Measurements from ENCODE around the gene FAM204A. TPM values are rescaled to one million over a fixed set of nuclear protein-coding genes. Genes with fewer than 3 reads are reported as not detected.
A peak's percentile ranks its signal among the peaks of the same experiment; 100 is the strongest.

Gene FAM204A
- total RNA-seq, 2 experiments from 2014 or later, result 63.5 to 64.8 TPM

- H3K27ac Mint-ChIP-seq, result no peak overlapping the region
- no peak for DNase-seq
- H3K4me1 Mint-ChIP-seq (ENCODE audit: low read depth), result no peaks in the 10 kb centered on the region
- intact Hi-C loops (cut with micrococcal nuclease), result no loop called here
- ChIA-PET POLR2A (no interaction called here), CTCF (no interaction called here)
- H3K9me3 Mint-ChIP-seq, result no peaks in the 10 kb centered on the region
- H3K4me3 Mint-ChIP-seq, result no peak overlapping the region
- H3K36me3 Mint-ChIP-seq, result no peaks in the 10 kb centered on the region
- peaks cover 23% of the 10 kb centered on the region for H3K27me3 Mint-ChIP-seq
These were observed 13.1 kb upstream of the FAM204A start for GRCh38 chr10:118355234-118355633.

DNA sequence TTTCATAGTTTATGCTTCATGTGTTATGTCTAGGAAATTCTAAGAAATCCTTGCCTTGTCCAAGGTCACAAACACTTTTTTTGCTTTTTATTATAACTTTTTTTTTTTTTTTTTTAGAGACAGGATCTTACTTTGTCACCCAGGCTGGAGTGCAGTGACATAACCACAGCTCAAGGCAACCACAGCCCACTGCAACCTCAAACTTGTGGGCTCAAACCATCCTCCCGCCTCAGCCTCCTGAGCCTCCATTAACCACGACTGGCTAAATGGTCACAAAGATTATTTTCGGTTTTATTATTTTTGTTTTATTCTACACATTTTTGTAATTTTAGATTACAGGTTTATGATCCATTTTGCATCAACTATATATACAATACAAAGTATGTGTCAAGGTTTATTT, 7.1 kb upstream of the FAM204A start:
- H3K4me3 Mint-ChIP-seq, result no peak overlapping the region
- no peak for DNase-seq
- H3K36me3 Mint-ChIP-seq, result no peaks in the 10 kb centered on the region
- POLR2A ChIA-PET, result no interaction called here
- no peaks in the 10 kb centered on the region for H3K4me1 Mint-ChIP-seq (ENCODE audit: low read depth)
- peaks cover 6% of the 10 kb centered on the region for H3K27me3 Mint-ChIP-seq
- CTCF ChIA-PET, result no interaction called here
- H3K9me3 Mint-ChIP-seq, result no peaks in the 10 kb centered on the region
- intact Hi-C loops (cut with micrococcal nuclease), result no loop called here
- H3K27ac Mint-ChIP-seq, result no peak overlapping the region

DNA sequence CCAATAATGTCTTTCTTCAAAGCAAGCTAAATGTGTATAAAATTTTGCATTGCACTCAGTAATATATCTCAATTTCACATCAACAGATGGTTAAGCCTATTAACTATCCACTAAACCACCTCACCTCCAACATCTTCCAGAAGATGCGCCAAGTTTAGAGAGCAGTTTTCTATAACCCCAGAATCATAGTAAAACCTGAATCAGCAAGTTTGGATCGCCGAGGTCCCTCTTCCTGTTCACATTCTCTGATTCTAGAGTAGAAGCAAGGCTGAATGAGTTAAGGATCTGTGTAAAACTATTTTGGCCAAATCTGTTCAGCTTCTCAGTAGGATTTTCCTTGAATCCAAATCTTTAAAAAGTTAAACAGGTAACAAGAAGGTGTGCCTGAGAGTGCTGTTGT, 1.4 kb upstream of the FAM204A start:
- no peaks in the 10 kb centered on the region for H3K27me3 Mint-ChIP-seq
- ChIA-PET CTCF (interaction anchor here (1.2 kb wide), 1 partner anchor 1127 kb away, joined by 3 read pairs; no protein-coding TSS in a partner anchor), POLR2A (no interaction called here)
- intact Hi-C loops (cut with micrococcal nuclease), result loop anchor here (2.0 to 5.0 kb wide), 3 partner anchors 79 to 966 kb away; partner anchors contain the start of genes PDZD8 and RAB11FIP2
- H3K4me1 Mint-ChIP-seq (ENCODE audit: low read depth), result peaks cover 31% of the 10 kb centered on the region
- peaks cover 3% of the 10 kb centered on the region for H3K36me3 Mint-ChIP-seq
- no peak overlapping the region for H3K27ac Mint-ChIP-seq
- no peak for DNase-seq
- H3K9me3 Mint-ChIP-seq, result no peaks in the 10 kb centered on the region
- peak overlapping the region; percentile 46 for H3K4me3 Mint-ChIP-seq

DNA sequence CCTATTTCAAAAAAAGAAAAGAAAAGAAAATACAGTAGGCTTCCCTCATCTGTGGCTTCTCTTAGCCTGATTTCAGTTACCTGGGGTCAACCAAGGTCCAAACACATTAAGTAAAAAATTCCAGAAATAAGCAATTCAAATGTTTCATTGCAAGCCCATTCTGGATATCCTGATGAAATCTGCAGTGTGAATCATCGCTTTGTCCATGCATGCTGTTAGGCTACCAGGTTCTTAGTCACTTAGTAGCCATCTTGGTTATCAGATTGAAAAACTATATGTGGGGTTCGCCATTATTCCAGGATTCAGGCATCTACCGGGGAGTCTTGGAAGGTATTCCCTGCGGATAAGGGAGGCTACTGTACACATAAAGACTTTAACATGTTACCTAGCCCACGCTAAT, 991 bp upstream of the FAM204A start:
- ChIA-PET POLR2A (no interaction called here), CTCF (interaction anchor here (1.2 kb wide), 1 partner anchor 1127 kb away, joined by 3 read pairs; no protein-coding TSS in a partner anchor)
- H3K27ac Mint-ChIP-seq, result no peak overlapping the region
- no peaks in the 10 kb centered on the region for H3K27me3 Mint-ChIP-seq
- no peaks in the 10 kb centered on the region for H3K9me3 Mint-ChIP-seq
- peak overlapping the region; percentile 46 for H3K4me3 Mint-ChIP-seq
- no peak for DNase-seq
- H3K36me3 Mint-ChIP-seq, result peaks cover 3% of the 10 kb centered on the region
- intact Hi-C loops (cut with micrococcal nuclease), result loop anchor here (2.0 to 5.0 kb wide), 3 partner anchors 79 to 966 kb away; partner anchors contain the start of genes PDZD8 and RAB11FIP2
- peaks cover 36% of the 10 kb centered on the region for H3K4me1 Mint-ChIP-seq (ENCODE audit: low read depth)

DNA sequence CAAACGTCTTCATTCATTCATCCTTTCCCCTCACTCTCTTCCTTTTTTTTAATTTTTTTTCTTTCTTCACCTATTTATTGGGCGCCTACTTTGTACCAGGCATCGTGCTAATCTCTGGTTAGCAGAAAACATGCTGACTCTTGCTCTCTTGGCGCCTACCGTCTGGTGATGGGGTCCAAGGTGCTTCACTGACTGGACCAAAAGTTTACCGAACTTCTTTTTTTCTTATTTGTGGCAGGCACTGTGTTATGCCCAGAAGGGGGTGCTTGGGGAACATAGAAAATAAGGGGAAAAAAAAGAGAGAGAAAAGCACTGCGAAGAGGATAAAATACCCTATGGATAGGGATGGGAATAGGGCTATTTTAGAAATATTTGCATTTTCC, 505 bp upstream of the FAM204A start:
- Mint-ChIP-seq H3K9me3 (no peaks in the 10 kb centered on the region), H3K27ac (peak overlapping the region; percentile 87), H3K4me3 (peak overlapping the region; percentile 92), H3K36me3 (peaks cover 7% of the 10 kb centered on the region), H3K27me3 (no peaks in the 10 kb centered on the region), H3K4me1 (ENCODE audit: low read depth) (peaks cover 39% of the 10 kb centered on the region)
- no peak for DNase-seq
- ChIA-PET CTCF (no interaction called here), POLR2A (interaction anchor here (0.9 kb wide), 1 partner anchor 12 kb away, joined by 3 read pairs; no protein-coding TSS in a partner anchor)
- intact Hi-C loops (cut with micrococcal nuclease), result loop anchor here (1.0 to 5.0 kb wide), 6 partner anchors 9 to 965 kb away; partner anchors contain the start of genes CACUL1, PDZD8 and RAB11FIP2

DNA sequence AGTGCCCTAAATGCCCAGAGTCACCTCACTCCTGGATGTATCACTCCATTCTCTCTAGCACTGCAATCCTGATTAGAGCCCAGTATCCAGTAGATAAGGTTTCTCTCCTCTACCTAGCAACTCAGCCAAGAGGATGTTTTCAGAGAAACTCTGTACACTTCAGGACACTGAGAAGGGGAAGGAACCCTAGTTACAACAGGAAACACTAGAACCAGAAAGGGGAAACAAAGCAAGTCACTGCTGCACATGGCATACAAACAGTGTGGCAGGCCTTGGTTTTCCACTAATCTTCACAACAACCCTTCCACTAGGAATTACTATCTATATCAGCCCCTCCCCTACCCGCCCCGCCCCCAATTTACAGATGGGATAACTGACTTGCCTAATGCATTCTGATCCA, 1.6 kb downstream of the FAM204A start:
- no peaks in the 10 kb centered on the region for H3K27me3 Mint-ChIP-seq
- POLR2A ChIA-PET, result no interaction called here
- no peak overlapping the region for H3K27ac Mint-ChIP-seq
- peaks cover 16% of the 10 kb centered on the region for H3K36me3 Mint-ChIP-seq
- DNase-seq, result no peak
- CTCF ChIA-PET, result interaction anchor here (1.6 kb wide), 1 partner anchor 10 kb away, joined by 5 read pairs; no protein-coding TSS in a partner anchor
- intact Hi-C loops (cut with micrococcal nuclease), result loop anchor here (5.0 kb wide), 2 partner anchors 82 to 963 kb away; partner anchors contain the start of gene PDZD8
- H3K9me3 Mint-ChIP-seq, result no peaks in the 10 kb centered on the region
- H3K4me3 Mint-ChIP-seq, result peak overlapping the region; percentile 92
- peaks cover 45% of the 10 kb centered on the region for H3K4me1 Mint-ChIP-seq (ENCODE audit: low read depth)

- intact Hi-C loops (cut with micrococcal nuclease), result no loop called here
These were observed 3.0 kb downstream of the FAM204A start for GRCh38 chr10:118339111-118339510.

GRCh38 chr10:118337356-118337755, 4.8 kb downstream of the FAM204A start:
- peaks cover 49% of the 10 kb centered on the region for H3K4me1 Mint-ChIP-seq (ENCODE audit: low read depth)
- no peak overlapping the region for H3K27ac Mint-ChIP-seq
- DNase-seq, result no peak
- no peaks in the 10 kb centered on the region for H3K9me3 Mint-ChIP-seq
- ChIA-PET POLR2A (no interaction called here), CTCF (no interaction called here)
- intact Hi-C loops (cut with micrococcal nuclease), result no loop called here
- H3K4me3 Mint-ChIP-seq, result no peak overlapping the region
- no peaks in the 10 kb centered on the region for H3K27me3 Mint-ChIP-seq
- H3K36me3 Mint-ChIP-seq, result peaks cover 29% of the 10 kb centered on the region

More at GRCh38 chr10:118339111-118339510, 3.0 kb downstream of the FAM204A start:
- no peak for DNase-seq
- H3K27me3 Mint-ChIP-seq, result no peaks in the 10 kb centered on the region
- ChIA-PET POLR2A (no interaction called here), CTCF (no interaction called here)
- no peak overlapping the region for H3K4me3 Mint-ChIP-seq
- peaks cover 24% of the 10 kb centered on the region for H3K36me3 Mint-ChIP-seq
- peaks cover 48% of the 10 kb centered on the region for H3K4me1 Mint-ChIP-seq (ENCODE audit: low read depth)
- no peaks in the 10 kb centered on the region for H3K9me3 Mint-ChIP-seq
- H3K27ac Mint-ChIP-seq, result no peak overlapping the region

DNA sequence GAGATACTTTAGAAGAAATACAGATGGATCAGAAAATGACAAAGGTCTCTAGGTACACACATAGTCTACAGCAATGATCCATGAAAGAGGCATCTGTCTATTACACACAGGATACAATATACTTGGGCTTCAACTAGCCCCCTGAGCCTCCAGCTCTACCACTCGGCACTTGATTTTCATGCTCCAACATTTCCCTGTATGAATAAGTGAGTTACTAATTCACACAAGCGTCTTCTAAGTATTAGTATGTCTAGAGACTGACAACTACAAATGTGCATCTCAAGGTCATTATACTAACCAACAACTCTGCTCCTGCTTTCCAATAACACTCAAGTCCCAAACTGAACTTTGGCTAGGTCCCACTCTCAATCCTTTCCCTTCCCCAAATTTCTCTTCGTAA, 8.3 kb downstream of the FAM204A start:
- DNase-seq, result no peak
- Mint-ChIP-seq H3K9me3 (no peaks in the 10 kb centered on the region), H3K36me3 (peaks cover 38% of the 10 kb centered on the region), H3K4me3 (no peak overlapping the region), H3K4me1 (ENCODE audit: low read depth) (peaks cover 36% of the 10 kb centered on the region), H3K27ac (no peak overlapping the region), H3K27me3 (no peaks in the 10 kb centered on the region)
- intact Hi-C loops (cut with micrococcal nuclease), result loop anchor here (1.0 kb wide), 1 partner anchor 8 kb away; the partner anchor contains the start of gene FAM204A
- ChIA-PET CTCF (no interaction called here), POLR2A (no interaction called here)

DNA sequence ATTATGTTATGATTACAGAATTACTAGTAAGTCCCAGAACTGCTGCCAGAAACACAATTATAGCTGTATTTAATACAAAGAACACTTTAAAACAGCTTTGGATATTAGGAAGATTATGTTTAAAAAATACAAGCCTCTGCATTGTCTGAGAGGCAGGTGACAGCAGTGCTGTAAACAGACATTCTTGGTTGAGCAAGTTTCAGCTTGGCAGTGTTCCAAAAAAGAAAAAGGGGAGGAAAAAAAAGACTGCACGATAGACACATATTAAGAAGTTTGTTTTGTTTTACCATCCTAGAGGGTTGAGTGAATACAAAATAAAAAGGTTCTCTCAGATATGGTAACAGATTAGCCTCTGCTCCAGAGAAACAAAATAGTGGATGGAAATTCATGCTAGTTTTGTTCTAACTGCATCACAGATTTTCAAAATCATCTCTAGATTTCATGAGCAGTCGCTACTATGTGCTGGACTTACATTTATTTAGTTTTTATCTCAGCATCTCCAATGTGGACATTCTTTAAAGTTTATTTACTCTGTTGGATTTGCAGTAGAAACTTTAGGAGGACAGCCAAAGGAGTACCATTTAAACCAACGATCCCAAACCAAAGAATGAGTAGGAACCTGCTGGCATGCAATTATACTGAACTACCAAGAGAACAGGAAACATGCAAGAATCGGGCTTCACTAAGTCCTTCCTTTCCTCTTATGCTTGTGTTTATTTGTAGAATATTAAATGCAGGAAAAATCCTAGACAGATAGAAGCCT, 9.0 kb downstream of the FAM204A start:
- ChIA-PET POLR2A (no interaction called here), CTCF (no interaction called here)
- intact Hi-C loops (cut with micrococcal nuclease), result loop anchor here (1.0 kb wide), 1 partner anchor 9 kb away; the partner anchor contains the start of gene FAM204A
- H3K9me3 Mint-ChIP-seq, result no peaks in the 10 kb centered on the region
- H3K4me3 Mint-ChIP-seq, result no peak overlapping the region
- peaks cover 42% of the 10 kb centered on the region for H3K36me3 Mint-ChIP-seq
- H3K4me1 Mint-ChIP-seq (ENCODE audit: low read depth), result peaks cover 31% of the 10 kb centered on the region
- H3K27me3 Mint-ChIP-seq, result no peaks in the 10 kb centered on the region
- H3K27ac Mint-ChIP-seq, result no peak overlapping the region
- DNase-seq, result no peak

- no peak overlapping the region for H3K27ac Mint-ChIP-seq
- H3K27me3 Mint-ChIP-seq, result no peaks in the 10 kb centered on the region
- ChIA-PET CTCF (no interaction called here), POLR2A (no interaction called here)
- peaks cover 24% of the 10 kb centered on the region for H3K4me1 Mint-ChIP-seq (ENCODE audit: low read depth)
- H3K36me3 Mint-ChIP-seq, result peaks cover 42% of the 10 kb centered on the region
- no peak overlapping the region for H3K4me3 Mint-ChIP-seq
- intact Hi-C loops (cut with micrococcal nuclease), result no loop called here
- no peaks in the 10 kb centered on the region for H3K9me3 Mint-ChIP-seq
- no peak for DNase-seq
These were observed 9.9 kb downstream of the FAM204A start for GRCh38 chr10:118332236-118332635.

GRCh38 chr10:118330295-118331076, 11.6 kb downstream of the FAM204A start:
- no peak for DNase-seq
- Mint-ChIP-seq H3K4me3 (no peak overlapping the region), H3K9me3 (no peaks in the 10 kb centered on the region), H3K36me3 (peaks cover 45% of the 10 kb centered on the region), H3K27ac (peak overlapping the region; percentile 68), H3K4me1 (ENCODE audit: low read depth) (peaks cover 22% of the 10 kb centered on the region), H3K27me3 (no peaks in the 10 kb centered on the region)
- ChIA-PET POLR2A (interaction anchor here (1.1 kb wide), 1 partner anchor 12 kb away, joined by 3 read pairs; the partner anchor contains the start of gene FAM204A), CTCF (interaction anchor here (1.1 to 1.4 kb wide), 2 partner anchors 10 to 21 kb away, joined by 3 to 5 read pairs; no protein-coding TSS in a partner anchor)
- intact Hi-C loops (cut with micrococcal nuclease), result no loop called here

Measured in activated CD4-positive, alpha-beta memory T cell treated with anti-CD3 and anti-CD28 coated beads for 36 hours (primary cell).